Stimulated activated CD8-positive, alpha-beta memory T cell treated with anti-CD3 and anti-CD28 coated beads, Interleukin-12 subunit alpha, Interleukin-12 subunit beta, amount 100 ng/mL, for 24 hours (primary cell): ENCODE results near the gene ZNF774.
"Not testable (repeated sequence)": the region's sequence is repeated elsewhere in the genome, so short reads cannot be mapped to it uniquely, and the experiment has no call there.

ENCODE experiments used
- DNase-seq: peaks from one replicate; pipeline ENCODE4 v3.0.0-alpha.2; 2020; ENCODE audit errors: extremely low read depth

The ZNF774 gene

DNA sequence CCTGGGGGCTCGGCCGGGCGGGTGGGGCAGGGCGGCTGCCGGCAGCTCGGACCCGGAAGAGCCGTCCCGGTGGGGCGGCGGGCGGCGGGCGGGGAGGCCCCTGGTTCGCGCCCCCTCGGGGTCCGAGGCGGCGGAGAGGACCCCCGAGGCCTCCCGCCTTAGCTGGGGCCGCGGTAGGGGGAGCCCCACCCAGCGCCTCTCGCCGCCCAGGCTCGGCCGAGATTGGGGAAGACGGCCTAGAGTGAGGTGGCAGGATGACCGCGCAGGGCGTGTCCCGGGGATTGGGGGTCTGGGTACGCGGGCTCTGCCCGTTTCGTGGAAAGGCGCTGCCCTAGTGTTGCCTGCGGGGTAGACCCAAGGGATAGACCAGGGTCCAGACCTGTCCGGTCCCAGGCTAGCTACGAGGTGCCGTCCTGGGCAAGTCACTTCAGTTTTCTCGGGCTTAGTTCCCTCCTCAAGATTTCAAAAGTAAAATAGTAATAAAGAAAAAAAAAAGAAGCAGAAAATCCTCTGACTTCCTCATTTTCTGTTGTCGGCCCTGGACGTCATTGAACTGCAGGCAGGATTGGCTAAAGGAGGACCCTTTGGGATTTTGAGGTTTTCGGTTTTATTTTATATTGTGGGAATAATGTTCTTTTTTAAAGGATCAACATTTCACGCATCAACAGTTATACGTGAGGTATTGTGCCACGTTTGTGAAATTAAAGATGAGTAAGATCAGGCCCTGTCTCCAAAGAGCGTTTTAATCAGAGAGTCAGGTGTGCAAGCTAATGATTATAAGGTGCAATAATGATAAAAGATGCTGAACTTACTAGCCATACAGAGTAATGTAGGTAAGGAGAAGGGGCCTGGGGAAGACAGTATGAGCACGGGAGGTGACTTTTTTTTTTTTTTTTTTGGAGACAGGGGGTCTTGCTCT is 36.6 kb downstream of the ZNF774 start:
- no peak for DNase-seq

DNA sequence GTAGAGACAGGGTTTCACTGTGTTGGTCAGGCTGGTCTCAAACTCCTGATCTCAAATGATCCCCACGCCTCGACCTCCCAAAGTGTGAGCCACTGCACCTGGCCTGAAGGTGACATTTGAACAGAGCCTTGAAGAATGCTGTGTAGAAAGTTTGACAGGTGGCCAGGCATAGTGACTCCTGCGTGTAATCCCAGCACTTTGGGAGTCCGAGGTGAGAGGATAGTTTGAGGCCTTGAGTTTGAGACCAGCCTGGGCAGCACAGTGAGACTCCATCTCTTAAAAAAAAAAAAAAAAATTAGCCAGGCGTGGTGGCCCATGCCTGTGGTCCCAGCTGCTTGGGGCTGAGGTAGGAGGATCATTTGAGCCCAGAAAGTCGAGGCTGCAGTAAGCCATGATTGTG is 37.4 kb downstream of the ZNF774 start:
- DNase-seq = no peak

DNA sequence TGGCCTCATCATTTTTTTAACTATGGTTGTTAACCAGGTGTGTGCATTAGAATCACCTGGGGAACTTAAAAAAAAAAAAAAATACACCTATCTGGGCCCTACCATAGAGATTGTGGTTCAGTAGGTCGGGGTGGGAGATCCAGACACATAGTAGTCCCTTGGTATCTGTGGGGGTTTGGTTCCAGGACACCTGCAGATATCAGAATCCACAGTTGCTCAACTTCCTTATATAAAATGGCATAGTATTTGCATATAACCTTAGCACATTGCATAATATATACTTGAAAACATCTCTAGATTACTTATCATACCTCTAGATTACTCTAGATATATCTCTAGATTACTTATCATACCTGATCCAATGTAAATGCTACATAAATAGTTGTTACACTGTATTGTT is 41.0 kb downstream of the ZNF774 start:
- no peak for DNase-seq

DNA sequence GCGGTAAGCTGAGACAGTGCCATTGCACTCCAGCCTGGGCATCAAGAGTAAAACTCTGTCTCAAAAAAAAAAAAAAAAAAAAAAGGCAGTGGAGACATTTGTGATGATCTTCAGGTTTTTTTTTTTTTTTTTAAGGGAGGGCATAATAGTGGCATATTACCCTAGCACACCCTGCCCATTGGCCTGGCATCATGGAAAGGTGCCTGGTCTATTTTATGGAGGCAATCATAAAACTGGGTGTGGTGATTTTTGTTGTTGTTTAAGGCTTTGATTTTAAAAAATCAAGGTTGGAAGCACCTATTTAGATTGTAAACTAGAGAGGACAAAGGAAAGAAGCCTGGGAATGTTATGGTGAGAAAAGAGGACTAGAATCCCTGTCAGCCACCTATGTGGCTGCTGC is 42.0 kb downstream of the ZNF774 start:
- no peak for DNase-seq

DNA sequence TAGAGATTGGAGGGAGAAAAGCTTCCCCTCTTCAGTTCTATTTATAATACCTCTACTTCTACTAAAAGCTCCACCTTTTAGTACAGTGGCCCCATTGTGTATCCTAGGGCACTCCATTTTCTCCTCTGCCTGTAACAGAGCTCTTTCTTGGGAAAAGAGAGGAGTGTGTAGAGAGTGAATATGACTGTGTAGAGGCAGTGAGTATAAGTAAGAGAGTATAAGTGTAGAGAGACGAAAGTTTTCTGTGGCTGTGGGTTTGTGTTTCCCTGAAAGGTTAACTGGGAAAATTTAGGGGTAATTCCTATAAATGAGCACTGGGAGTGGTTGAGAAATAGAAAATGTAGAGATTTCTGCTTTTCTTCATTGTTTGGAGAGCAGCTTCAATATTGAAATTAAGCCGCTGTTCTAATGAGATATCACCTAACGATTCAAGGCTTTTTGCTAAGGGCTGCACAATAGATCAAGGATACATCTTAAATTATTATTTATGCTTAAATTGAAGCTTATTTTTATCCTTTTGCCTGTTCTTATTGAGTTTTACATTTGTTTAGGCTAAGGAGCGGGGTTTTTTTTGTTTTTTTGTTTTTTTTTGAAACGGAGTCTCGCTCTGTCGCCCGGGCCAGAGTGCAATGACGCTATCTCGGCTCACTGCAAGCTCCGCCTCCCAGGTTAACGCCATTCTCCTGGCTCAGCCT is 42.8 kb downstream of the ZNF774 start:
- no peak for DNase-seq

DNA sequence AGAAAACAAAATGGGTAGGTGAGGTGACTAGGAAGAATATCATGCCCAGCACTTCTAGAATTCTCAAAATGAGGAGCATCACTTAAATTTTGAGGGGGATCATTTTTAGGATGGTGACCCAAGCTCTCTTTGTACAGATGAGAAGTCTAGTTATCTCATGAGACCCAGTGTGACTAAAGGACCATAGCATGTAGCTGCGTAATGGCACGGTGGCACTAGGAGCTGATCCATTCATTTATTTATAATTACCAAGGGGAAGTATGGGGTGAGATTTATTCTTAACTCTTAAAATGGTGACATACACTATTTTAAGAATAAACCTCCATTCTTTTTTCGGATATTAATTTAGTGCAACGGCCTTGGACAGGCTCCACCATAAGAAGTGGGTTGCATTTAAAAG is 44.2 kb downstream of the ZNF774 start:
- DNase-seq = no peak

DNA sequence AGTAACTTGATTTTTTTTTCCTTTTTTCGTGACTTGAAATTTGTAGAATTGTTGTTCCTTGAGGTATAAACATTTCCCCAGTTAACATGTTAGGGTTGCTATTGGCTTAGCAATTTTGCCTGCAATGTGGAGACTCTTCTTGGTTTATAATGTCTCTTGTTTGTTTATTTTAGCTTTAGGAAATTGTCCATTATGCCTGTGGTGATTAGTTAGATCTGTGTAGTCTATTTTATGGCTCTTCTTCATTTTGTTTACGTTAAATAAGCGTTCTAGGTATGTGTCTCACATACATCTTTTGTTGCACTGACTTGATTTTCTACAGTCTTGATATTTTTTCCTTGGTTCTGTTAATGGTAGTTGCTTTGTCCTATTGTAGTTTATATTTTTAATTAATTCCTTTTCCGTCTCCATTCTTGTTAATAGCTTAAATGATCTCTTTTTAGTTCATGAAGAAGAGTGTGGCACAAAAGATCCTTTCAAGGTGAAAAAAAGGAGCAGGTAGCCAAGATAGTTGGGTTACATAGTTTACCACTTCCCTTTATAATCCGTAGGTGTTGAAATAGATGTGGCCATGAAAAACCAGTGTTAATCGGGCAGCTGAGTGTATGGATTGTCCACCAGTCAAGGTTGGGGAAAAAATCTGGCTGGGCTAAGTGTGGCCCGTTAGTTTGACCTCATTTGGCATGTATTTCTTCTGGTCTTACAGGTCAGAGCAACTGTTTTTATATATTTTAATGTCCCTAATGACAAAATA is 48.1 kb downstream of the ZNF774 start:
- DNase-seq = no peak

DNA sequence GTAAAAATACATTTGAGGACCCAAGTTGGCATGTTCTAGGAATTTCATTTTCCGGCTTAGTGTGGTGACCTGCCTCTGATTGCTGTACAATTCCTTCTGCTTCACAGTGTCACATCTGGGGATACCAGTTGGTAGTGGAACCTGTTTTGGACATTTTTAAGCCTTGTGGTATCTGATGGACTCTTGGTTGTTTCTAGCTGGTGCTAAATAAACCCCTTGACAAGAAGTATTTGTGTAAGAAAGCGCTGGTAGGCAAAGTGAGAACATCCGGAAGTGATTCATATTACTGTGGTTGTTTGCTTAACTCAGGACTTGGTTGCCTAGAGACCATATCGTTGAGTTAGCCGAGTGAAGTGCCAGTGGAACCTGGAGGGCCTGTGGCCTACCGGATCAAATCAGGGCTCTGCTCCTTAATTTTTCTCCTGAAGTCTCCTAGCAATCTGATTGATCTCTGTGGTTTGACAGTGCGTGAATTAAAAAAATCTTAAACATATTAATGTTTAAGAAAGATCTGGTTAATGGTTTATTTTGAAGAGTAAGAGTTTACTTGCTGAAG is 48.8 kb downstream of the ZNF774 start:
- DNase-seq = no peak

DNA sequence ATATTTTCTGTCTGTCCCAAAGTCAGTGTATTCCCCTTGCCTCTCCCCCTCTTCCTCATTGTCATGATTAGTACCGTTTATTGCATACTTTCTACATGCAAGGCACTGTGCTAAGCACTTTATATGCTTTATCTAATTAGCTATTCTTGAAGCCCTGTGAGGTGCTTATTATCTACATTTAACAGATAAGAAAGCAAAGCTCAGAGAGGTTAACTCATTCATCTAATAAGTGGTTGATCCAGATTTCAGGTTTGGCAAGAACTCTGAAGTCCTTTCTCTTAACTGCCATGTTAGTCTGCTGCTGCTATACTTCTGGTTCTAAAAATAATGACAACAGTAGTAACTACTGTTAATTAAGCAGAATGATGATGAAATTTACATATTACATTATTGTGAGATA is 49.4 kb downstream of the ZNF774 start:
- no peak for DNase-seq

DNA sequence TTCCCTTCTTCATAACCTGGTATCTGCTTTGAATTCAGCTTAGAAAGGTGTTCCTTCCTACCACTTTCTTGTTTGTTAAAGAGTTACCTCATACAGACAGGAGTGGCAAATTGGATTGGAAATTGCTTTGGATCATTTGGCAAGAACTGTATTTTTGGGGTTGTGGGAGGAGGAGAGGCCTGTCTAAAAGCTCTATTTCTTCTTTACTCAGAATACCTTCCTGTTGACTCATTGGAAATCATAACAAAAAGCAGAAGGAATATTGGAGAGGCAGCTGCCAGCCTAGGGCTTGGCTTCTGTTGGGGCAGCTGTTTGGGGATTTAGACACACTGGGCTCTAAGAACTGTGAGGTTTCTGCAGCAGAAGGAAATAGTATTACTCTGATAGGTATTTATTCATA is 50.1 kb downstream of the ZNF774 start:
- no peak for DNase-seq

DNA sequence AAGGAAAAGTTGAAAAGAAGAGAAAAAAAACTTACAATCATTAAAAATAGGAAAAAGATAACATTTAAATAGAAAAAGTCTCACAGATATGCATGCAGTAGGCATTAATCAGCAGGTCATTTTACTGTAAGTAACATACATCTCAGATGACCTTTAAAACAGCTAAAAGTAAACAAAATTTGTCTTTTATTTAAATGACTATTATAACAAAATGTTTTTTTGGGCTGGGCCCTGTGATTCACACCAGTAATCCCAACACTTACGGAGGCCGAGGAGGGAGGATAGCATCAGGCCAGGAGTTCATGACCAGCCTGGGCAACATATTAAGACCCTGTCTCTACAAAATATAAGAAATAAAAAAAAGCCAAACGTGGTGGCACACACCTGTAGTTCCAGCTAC is 50.7 kb downstream of the ZNF774 start:
- DNase-seq = no peak

DNA sequence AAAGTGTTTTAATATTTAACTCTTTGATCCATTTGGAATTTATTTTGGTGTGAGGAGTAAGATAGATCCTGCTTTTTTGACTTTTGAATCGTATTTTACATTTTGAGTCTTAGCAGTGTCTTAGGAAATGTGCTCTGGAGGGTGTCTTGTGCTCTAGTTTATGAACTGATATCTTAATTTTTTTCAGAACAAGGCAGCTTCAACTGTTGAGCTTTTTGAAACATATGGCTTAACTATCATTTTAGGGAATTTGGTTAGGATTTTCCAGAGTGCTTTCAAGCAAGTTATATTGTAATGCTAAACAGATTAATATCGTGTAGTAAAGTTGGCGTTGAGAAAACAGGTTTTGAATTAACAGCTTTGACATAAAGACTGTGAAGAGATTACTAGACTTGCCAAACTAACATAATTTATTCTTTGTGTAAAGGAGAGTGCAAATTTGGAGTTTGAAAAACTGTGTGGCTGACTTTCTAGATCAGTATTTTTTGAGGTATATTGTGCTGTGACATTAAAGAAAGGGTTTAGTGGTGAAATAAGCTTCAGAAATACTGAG is 53.0 kb downstream of the ZNF774 start:
- no peak for DNase-seq

DNA sequence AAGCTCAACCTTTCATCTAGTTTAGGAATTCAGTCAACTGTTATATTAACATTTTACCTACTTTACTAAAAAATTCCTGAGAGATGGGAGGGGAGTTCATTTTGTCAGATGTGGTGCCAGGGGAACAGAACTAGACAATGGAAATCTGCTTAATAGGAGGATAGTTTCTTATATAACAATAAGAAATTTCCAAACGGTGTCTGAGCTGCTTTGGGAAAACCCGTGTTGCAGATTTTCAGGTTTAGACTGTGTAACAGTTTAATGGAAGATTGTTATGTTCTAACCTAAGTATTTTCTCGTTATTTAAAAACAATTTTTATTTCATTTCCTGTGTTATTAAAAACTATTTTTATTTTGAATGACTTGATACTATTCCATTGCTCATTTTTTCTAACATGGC is 55.3 kb downstream of the ZNF774 start:
- no peak for DNase-seq

DNA sequence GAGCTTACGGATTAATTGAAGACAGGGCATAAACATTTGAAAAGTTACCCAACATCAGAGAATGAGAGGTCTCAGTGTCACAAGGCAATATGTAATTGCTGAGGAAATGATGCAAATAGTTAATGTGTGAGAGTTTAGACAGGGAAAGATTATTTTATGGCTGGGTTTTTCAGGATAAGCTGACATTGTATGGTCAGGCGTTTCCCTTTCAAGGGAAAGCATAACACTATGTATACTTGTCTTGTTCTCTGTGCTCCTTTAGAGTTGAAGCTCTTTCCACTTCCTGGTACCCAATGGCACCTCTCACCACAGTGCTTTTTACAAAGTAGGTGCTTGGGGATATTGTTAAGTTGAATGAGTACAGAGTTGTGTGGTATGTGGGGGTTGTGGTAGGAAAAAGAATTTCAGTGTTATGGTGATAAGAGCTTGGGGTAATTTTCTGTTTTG is 55.8 kb downstream of the ZNF774 start:
- DNase-seq = no peak

DNA sequence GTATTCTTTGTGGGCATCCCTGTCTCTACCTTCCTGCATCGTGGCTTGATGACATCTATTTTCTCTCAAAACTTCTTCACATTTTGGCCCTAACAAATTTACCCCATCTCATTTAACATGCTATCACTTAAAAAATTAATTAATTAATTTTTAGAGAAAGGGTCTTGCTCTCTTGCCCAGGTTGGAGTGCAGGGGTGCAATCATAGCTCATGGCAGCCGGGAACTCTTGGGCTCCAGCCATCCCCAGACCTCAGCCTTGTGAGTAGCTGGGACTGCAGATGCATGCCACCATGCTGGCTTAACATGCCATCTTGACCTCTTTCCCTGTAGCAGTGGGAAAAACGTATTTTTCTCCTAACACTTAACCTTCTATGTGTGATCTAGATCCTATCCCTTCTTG is 56.6 kb downstream of the ZNF774 start:
- no peak for DNase-seq

DNA sequence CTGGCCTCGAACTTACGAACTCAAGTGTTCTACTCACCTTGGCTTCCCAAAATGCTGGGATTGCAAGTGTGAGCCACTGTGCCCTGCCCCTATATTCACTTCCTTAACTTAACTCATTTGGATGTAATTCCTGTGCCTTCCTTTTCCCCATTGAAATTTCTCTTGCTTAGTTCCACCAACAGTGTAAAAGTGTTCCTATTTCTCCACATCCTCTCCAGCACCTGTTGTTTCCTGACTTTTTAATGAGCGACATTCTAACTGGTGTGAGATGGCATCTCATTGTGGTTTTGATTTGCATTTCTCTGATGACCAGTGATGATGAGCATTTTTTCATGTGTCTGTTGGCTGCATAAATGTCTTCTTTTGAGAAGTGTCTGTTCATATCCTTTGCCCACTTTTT is 57.5 kb downstream of the ZNF774 start:
- not testable (repeated sequence) for DNase-seq

DNA sequence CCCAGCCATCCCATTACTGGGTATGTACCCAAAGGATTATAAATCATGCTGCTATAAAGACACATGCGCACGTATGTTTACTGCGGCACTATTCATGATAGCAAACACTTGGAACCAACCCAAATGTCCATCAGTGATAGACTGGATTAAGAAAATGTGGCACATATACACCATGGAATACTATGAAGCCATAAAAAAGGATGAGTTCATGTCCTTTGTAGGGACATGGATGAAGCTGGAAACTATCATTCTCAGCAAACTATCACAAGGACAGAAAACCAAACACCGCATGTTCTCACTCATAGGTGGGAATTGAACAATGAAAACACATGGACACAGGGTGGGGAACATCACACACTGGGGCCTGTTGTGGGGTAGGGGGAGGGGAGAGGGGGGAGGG is 58.2 kb downstream of the ZNF774 start:
- DNase-seq = not testable (repeated sequence)

DNA sequence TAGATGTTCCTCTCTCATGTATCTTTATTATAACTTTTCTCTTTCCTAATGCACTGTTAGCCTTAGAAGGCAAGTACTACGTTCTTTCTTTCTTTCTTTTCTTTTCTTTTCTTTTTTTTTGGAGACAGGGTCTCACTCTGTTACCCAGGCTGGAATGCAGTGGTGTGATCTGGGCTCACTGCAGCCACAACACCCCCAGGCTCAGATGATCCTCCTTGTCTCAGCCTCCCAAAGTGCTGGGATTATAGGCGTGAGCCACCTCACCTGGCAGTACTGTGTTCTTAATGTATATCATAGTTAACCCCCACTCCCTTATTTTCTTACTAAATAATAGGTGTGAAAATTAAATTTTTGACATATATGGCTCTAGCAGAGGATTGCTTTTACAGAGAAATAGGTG is 59.1 kb downstream of the ZNF774 start:
- no peak for DNase-seq
